ENCODE results near the gene PHF2.

DNA sequence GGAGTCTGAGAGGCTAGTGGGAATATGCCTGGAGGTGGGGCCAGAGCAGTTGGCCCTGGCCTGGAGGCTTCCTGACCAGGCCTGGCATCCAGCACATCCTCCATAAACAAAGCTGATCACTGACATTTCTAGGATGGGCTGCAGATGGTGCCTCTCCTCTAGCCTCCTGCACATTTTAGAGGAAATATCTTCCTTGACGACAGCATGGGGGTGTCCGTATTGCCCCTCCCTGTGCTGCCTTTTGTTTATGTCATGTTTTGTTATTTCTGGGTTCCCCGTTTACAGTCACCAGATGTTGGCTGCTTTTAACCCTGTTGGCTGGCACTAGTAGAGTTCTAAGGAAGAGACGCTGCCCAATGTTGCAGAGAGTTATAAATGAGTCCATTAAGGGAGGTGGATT is 148.5 kb downstream of the PHF2 start:
- TF ChIP-seq POLR2A (IDR thresholded peaks at IDR 0.05; ENCODE audit: low read length) (no peak), GATA1 (IDR thresholded peaks at IDR 0.05; ENCODE audit: low read depth, low read length) (no peak)
